K562 (cell line): ENCODE measurements around the gene SLC34A1. TPM values are rescaled to one million over a fixed set of nuclear protein-coding genes. Genes with fewer than 3 reads are reported as not detected.

Experiments used
- ATAC-seq: fragments of 200-7000 bp; cut with Tn5 transposase; 3 replicates; pipeline ENCODE4 v1.9.1; 2020; ENCODE audit warnings: moderate library complexity
- BruUV-seq: library from RNA; stranded (reverse); fragments of 400-500 nt; replicated peaks from 2 replicates; lab custom pipeline; 2021; lab: Mats Ljungman, UMichigan
- CTCF ChIA-PET: fragments of 300-600 bp; formaldehyde crosslinking; extraction: SDS; loops from one replicate; lab custom pipeline; 2021; ENCODE audit warnings: low intra/inter-chr PET ratio; lab: Yijun Ruan, JAX
- POLR2A ChIA-PET: fragments of 300-600, 350-650 bp; sonication (Branson Sonifier 250); formaldehyde crosslinking; extraction: SDS; loops from one replicate; lab custom pipeline; 2021; ENCODE audit warnings: antibody characterized with exemption, inconsistent platforms; lab: Yijun Ruan, JAX
- DNase-seq, 4 experiments: peaks; one replicate each; pipeline versions ENCODE4 v3.0.0 to v3.0.0-alpha.2; 2011 to 2018; ENCODE audit warnings: low spot score in 3 of 4, mixed read lengths in 3 of 4; ENCODE audit errors: extremely low read depth in 1 of 4
- FAIRE-seq: peaks from 2 replicates; lab custom pipeline; 2011; peaks lifted over from hg19 to GRCh38; lab: Jason Lieb, UNC
- H2AFZ ChIP-seq: 2 replicates; pipeline ENCODE4 v1.6.0; 2011; ENCODE audit warnings: low read depth, low read length, control low read depth, inconsistent platforms
- H3K27ac ChIP-seq: fragments of 200-600 bp; 3 replicates; pipeline ENCODE4 v1.8.0; 2011; ENCODE audit warnings: low read depth, mild to moderate bottlenecking, control low read depth, inconsistent platforms, low read length, moderate library complexity, mixed read lengths; ENCODE audit errors: extremely low read depth
- H3K27me3 ChIP-seq, 2 experiments: fragments of 300-600 bp in 1 of 2; 2 replicates in 1 of 2; 3 replicates in 1 of 2; pipeline versions ENCODE4 v1.6.0 to v1.8.0; 2011; ENCODE audit warnings: inconsistent platforms in 2 of 2, low read length in 2 of 2, mild to moderate bottlenecking in 1 of 2, mixed read lengths in 1 of 2, moderate library complexity in 1 of 2; ENCODE audit not compliant: control insufficient read depth in 2 of 2, insufficient read depth in 2 of 2
- H3K36me3 ChIP-seq: fragments of 300-600 bp; 3 replicates; pipeline ENCODE4 v1.8.0; 2011; ENCODE audit warnings: mild to moderate bottlenecking, low read length, inconsistent platforms; ENCODE audit not compliant: control insufficient read depth, insufficient read depth
- H3K4me1 ChIP-seq, 2 experiments: fragments of 200-600 bp in 1 of 2; replicated peaks in 1 of 2; 2 replicates in 1 of 2; 3 replicates in 1 of 2; pipeline versions ENCODE4 v1.5.1 to v1.8.0; 2011; ENCODE audit warnings: inconsistent platforms in 2 of 2, low read length in 2 of 2, mild to moderate bottlenecking in 1 of 2, mixed read lengths in 1 of 2, moderate library complexity in 1 of 2; ENCODE audit not compliant: control insufficient read depth in 2 of 2, insufficient read depth in 2 of 2
- H3K4me2 ChIP-seq: 2 replicates; pipeline ENCODE4 v1.6.1; 2011; ENCODE audit warnings: low read length, control low read depth, inconsistent platforms, mixed read lengths; ENCODE audit not compliant: insufficient read depth
- H3K4me3 ChIP-seq: fragments of 200-600 bp; sonication (generic), shearing (Covaris generic); 2 replicates; pipeline ENCODE4 v1.5.1; 2016; ENCODE audit warnings: control low read depth, inconsistent platforms
- H3K79me2 ChIP-seq: fragments of 200-600 bp; 3 replicates; pipeline ENCODE4 v1.8.0; 2011; ENCODE audit warnings: low read length, inconsistent platforms; ENCODE audit not compliant: control insufficient read depth, insufficient read depth
- H3K9ac ChIP-seq, 2 experiments: 2 replicates each; pipeline versions ENCODE4 v1.6.0 to v1.6.1; 2011; ENCODE audit warnings: low read depth in 2 of 2, low read length in 2 of 2, control low read depth in 1 of 2, inconsistent platforms in 1 of 2, mild to moderate bottlenecking in 1 of 2, mixed read lengths in 1 of 2; ENCODE audit not compliant: insufficient read depth in 1 of 2
- H3K9me1 ChIP-seq: one replicate; pipeline ENCODE4 v1.6.0; 2011; ENCODE audit warnings: inconsistent platforms, mild to moderate bottlenecking, low read length, moderate library complexity; ENCODE audit not compliant: control insufficient read depth, insufficient read depth
- H3K9me3 ChIP-seq: replicated peaks from 2 replicates; pipeline ENCODE4 v1.5.1; 2011; ENCODE audit warnings: low read depth, low read length, inconsistent platforms; ENCODE audit not compliant: control insufficient read depth, insufficient read depth
- H4K20me1 ChIP-seq: replicated peaks from 2 replicates; pipeline ENCODE4 v1.6.1; 2011; ENCODE audit warnings: low read length, inconsistent platforms, mixed read lengths; ENCODE audit not compliant: control insufficient read depth, insufficient read depth
- CREBBP ChIP-seq: IDR thresholded peaks from one replicate; pipeline ENCODE4 v1.6.1; 2012; ENCODE audit warnings: low read depth, mild to moderate bottlenecking, control low read depth, inconsistent platforms, low read length
- EZH2 ChIP-seq: IDR thresholded peaks from 2 replicates; pipeline ENCODE4 v1.6.1; 2012; ENCODE audit warnings: low read depth, mild to moderate bottlenecking, inconsistent platforms, low read length, borderline replicate concordance
- HOXB6 ChIP-seq: fragments of 250-450 bp; sonication (Bioruptor Pico); IDR thresholded peaks from 2 replicates; pipeline ENCODE4 v1.5.1; 2022; ENCODE audit warnings: mild to moderate bottlenecking, borderline replicate concordance
- KLF10 ChIP-seq: fragments of 250-450 bp; sonication (Bioruptor Pico); IDR thresholded peaks from 2 replicates; pipeline ENCODE4 v1.6.1; 2021; ENCODE audit warnings: matching md5 sums
- SRSF7 ChIP-seq: fragments of 200-400 bp; formaldehyde crosslinking; optimal IDR thresholded peaks from 2 replicates; pipeline ENCODE3; 2017; ENCODE audit warnings: mild to moderate bottlenecking, low read depth, low read length
- ZFPM2 ChIP-seq: fragments of 250-450 bp; sonication (Bioruptor Pico); IDR thresholded peaks from 2 replicates; pipeline ENCODE4 v1.5.1; 2022; ENCODE audit warnings: mild to moderate bottlenecking
- ZNF699 ChIP-seq: fragments of 250-450 bp; sonication (Bioruptor Pico); IDR thresholded peaks from 2 replicates; pipeline ENCODE4 v1.8.0; 2021; ENCODE audit warnings: mild to moderate bottlenecking, moderate library complexity; ENCODE audit not compliant: insufficient replicate concordance
- WGBS: fragments of 100-300 bp; shearing (Covaris generic); methylation state at CpG from one replicate; pipeline ENCODE4 v1.1.6; 2016; ENCODE audit warnings: low coverage, mixed read lengths; ENCODE audit not compliant: insufficient coverage; ENCODE audit errors: missing lambda C conversion rate; 5-methylcytosine and 5-hydroxymethylcytosine counted together
- in situ Hi-C: fragments of 300-500 bp; cut with MboI; formaldehyde crosslinking; loops from 4 replicates; pipeline ENCODE4 v1.15.0; 2018; ENCODE audit warnings: inconsistent platforms, mixed read lengths
- intact Hi-C: fragments of 100-400 bp; cut with micrococcal nuclease; formaldehyde crosslinking; loops from 2 replicates; pipeline ENCODE4 v1.14.2; 2022
- polyA plus RNA-seq, 8 experiments: library from polyadenylated mRNA; depleted of rRNA in 4 of 8; stranded (reverse) in 5 of 8; unstranded in 3 of 8; fragments of >200 nt; fragmentation: Nextera tagmentation in 2 of 8; fragmentation: Illumina TruSeq in 1 of 8; extraction: Ambion mirVana in 2 of 8; extraction: Trizol in 1 of 8; gene quantifications; 2 replicates each; pipeline versions ENCODE4 v1.2.1 to v1.2.3, GENCODE V29; 2011 to 2014; ENCODE audit warnings: inconsistent platforms in 1 of 8, missing spikeins in 1 of 8
- total RNA-seq, 7 experiments: library from RNA; depleted of rRNA in 6 of 7; stranded (reverse); fragments of >200 nt in 6 of 7; fragmentation: Illumina TruSeq in 2 of 7; extraction: Trizol in 2 of 7; gene quantifications; 2 replicates each; pipeline versions ENCODE4 v1.2.1 to v1.2.3, GENCODE V29; 2011 to 2021; ENCODE audit warnings: low replicate concordance in 1 of 7

The SLC34A1 gene
- total and polyA plus RNA-seq, 9 of the 15 experiments (the other 6 are each of a cell fraction or from before 2014, with no cell fraction given) = not detected

DNA sequence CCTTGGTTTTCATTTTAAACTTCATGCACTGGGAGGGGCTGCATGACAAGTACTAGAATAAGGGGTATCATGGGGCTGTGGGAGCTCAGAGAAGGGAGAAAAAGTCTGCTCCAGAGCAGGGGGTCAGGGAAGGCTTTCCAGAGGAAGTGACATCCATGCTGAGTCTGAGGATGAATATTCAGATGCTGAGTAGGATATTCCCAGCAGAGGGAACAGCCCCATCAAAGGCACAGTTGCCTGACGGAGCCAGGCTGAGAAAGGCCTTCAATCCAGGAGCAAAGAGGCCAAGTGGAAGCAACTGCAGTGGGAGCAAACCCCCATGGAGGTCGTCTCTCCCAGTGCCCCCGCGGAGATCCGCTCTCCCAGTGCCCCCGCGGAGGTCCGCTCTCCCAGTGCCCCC lies 11.8 kb downstream of the SLC34A1 start:
- Histone ChIP-seq H3K4me2 (no peak overlapping the region), H3K4me3 (no peak overlapping the region), H3K9me1 (no peaks in the 10 kb centered on the region), H3K9ac (no peak overlapping the region; a peak in 1 of 4 replicates), H3K4me1 (peaks cover 0 to 16% of the 10 kb centered on the region in 2 experiments; a peak in 2 of 5 replicates), H4K20me1 (no peaks in the 10 kb centered on the region), H3K27me3 (peaks cover 2 to 27% of the 10 kb centered on the region in 2 experiments; a peak in 3 of 5 replicates), H3K79me2 (no peaks in the 10 kb centered on the region), H2AFZ (no peak overlapping the region), H3K9me3 (no peaks in the 10 kb centered on the region), H3K36me3 (no peaks in the 10 kb centered on the region), H3K27ac (no peak overlapping the region)
- DNase-seq (no peak), FAIRE-seq (no peak), ATAC-seq (no peak)
- no TSS peak for BruUV-seq
- TF ChIP-seq CREBBP (no peak), SRSF7 (no peak), ZNF699 (no peak), EZH2 (no peak), KLF10 (CRISPR knock-in tag) (no peak), HOXB6 (CRISPR knock-in tag) (no peak), ZFPM2 (no peak)
- CTCF ChIA-PET = no interaction called here
- in situ Hi-C loops (loop anchor here (10.0 kb wide), 1 partner anchor 669 kb away; no protein-coding TSS in a partner anchor), intact Hi-C loops (no loop called here)
- WGBS = 5% methylated on average over 7 of the region's 8 CpGs
- POLR2A ChIA-PET = no interaction called here
